Neural cell (in vitro differentiated cells): ENCODE measurements around the gene FBXO4.

Experiments used
- EZH2 ChIP-seq: fragments of 200-600, 300-800 bp; shearing (Covaris generic), sonication (generic); IDR thresholded peaks from 2 replicates; pipeline ENCODE4 v1.6.1; 2014; ENCODE audit warnings: antibody characterized with exemption, low read length, borderline replicate concordance, mild to moderate bottlenecking; ENCODE audit not compliant: insufficient read depth, poor library complexity, severe bottlenecking
- TF ChIP-seq, protein P1 (sequence below): fragments of 450-650 bp; IDR thresholded peaks from 2 replicates; pipeline ENCODE4 v1.5.1; 2014; ENCODE audit warnings: antibody characterized with exemption, mild to moderate bottlenecking, moderate library complexity; ENCODE audit not compliant: poor library complexity, severe bottlenecking

DNA sequence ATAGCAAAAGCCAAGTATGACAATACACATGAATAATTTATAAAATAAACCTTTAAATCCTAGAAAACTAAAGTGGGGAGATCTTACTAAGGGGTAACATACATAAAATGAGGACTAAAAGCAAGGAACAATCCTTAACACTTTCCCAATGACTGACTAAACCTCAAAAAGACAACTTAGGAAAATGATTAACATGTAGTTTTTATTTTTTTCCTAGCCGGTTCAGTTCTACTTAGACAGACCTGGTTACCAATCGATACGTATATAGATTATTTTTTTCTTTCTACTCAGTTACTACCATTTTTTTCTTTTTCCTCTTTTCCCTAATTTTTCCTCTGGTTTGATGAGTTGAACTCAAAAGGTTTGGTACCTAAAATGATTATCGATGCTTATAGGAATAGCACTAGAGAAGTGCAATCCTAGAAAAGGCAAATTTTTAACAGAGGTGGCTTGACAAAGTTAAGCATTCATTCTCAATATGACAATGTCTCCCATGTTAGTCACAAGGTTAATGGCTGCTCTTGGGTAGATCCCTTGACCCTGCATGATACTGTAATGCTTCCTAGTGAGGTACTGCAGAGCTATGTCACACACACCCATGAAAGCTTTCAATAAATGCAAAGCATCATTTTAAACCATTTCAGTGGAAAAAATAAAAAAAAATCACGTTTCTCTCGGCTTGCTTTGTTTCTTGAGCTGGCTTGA, 41.5 kb downstream of the FBXO4 start:
- TF ChIP-seq, protein P1, sequence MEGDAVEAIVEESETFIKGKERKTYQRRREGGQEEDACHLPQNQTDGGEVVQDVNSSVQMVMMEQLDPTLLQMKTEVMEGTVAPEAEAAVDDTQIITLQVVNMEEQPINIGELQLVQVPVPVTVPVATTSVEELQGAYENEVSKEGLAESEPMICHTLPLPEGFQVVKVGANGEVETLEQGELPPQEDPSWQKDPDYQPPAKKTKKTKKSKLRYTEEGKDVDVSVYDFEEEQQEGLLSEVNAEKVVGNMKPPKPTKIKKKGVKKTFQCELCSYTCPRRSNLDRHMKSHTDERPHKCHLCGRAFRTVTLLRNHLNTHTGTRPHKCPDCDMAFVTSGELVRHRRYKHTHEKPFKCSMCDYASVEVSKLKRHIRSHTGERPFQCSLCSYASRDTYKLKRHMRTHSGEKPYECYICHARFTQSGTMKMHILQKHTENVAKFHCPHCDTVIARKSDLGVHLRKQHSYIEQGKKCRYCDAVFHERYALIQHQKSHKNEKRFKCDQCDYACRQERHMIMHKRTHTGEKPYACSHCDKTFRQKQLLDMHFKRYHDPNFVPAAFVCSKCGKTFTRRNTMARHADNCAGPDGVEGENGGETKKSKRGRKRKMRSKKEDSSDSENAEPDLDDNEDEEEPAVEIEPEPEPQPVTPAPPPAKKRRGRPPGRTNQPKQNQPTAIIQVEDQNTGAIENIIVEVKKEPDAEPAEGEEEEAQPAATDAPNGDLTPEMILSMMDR, result no peak
- TF ChIP-seq EZH2, result no peak
